Stomach (tissue), 9 donors: ENCODE measurements around the gene PSEN1. TPM values are rescaled to one million over a fixed set of nuclear protein-coding genes. Genes with fewer than 3 reads are reported as not detected.
A peak's percentile ranks its signal among the peaks of the same experiment; 100 is the strongest.

Experiments used
- DNase-seq, 2 donors: peaks; one replicate each; pipeline versions ENCODE4 v3.0.0 to v3.0.0-alpha.2; 2013 to 2019
- H3K27ac ChIP-seq, 5 donors: fragments of 200-600 bp in 4 of 5; sonication (generic) in 4 of 5; one replicate each; pipeline ENCODE4 v1.5.1; 2013 to 2019; ENCODE audit warnings: mild to moderate bottlenecking in 1 of 5, moderate library complexity in 1 of 5
- H3K27me3 ChIP-seq, 3 donors: fragments of 200-600 bp; sonication (generic); one replicate each; pipeline ENCODE4 v1.5.1; 2017 to 2019; ENCODE audit warnings: mixed run types in 1 of 3
- H3K36me3 ChIP-seq, 4 donors: fragments of 200-600 bp; sonication (generic); 1 replicate in 3 of 4; 2 replicates in 1 of 4; pipeline ENCODE4 v1.5.1; 2016 to 2019
- H3K4me1 ChIP-seq, 4 donors: fragments of 200-600 bp; sonication (generic); one replicate each; pipeline ENCODE4 v1.5.1; 2016 to 2019
- H3K4me3 ChIP-seq, 4 donors: fragments of 200-600 bp; sonication (generic) in 3 of 4; one replicate each; pipeline ENCODE4 v1.5.1; 2016 to 2019; ENCODE audit warnings: mild to moderate bottlenecking in 1 of 4
- H3K9me3 ChIP-seq, 4 donors: fragments of 200-600 bp; sonication (generic); one replicate each; pipeline ENCODE4 v1.5.1; 2016 to 2019
- EP300 ChIP-seq: sonication (generic); formaldehyde crosslinking; IDR thresholded peaks from one replicate; pipeline ENCODE4 v1.6.1; 2017; ENCODE audit warnings: antibody characterized with exemption
- POLR2A ChIP-seq, 4 donors: fragments of 450-650 bp; IDR thresholded peaks; one replicate each; pipeline ENCODE4 v1.6.1; 2016; ENCODE audit warnings: antibody characterized with exemption in 4 of 4, control low read depth in 2 of 4, mild to moderate bottlenecking in 1 of 4, moderate library complexity in 1 of 4
- POLR2AphosphoS5 ChIP-seq, 3 donors: sonication (generic); formaldehyde crosslinking; IDR thresholded peaks; one replicate each; pipeline ENCODE4 v1.6.1; 2016; ENCODE audit warnings: antibody characterized with exemption in 3 of 3
- WGBS, 5 donors: extraction: QIAGEN DNeasy Blood & Tissue Kit in 3 of 5; methylation state at CpG; one replicate each; pipeline versions ENCODE4 v1.1.5 to v1.1.7; 2013 to 2018; 5-methylcytosine and 5-hydroxymethylcytosine counted together
- intact Hi-C: fragments of 100-400 bp; cut with DNase I; formaldehyde crosslinking; loops from one replicate; pipeline ENCODE4 v1.15.1; 2023; ENCODE audit warnings: low total_unique reads
- polyA plus RNA-seq, 3 donors: library from polyadenylated mRNA; stranded (reverse); fragments of 200-250 nt; gene quantifications; one replicate each; pipeline ENCODE4 v1.2.3, GENCODE V29; 2013
- total RNA-seq, 5 donors: library from RNA; depleted of rRNA; stranded (reverse); fragments of >200 nt; gene quantifications; one replicate each; pipeline versions ENCODE4 v1.1.0 to v1.2.3, GENCODE V29; 2014 to 2016
- TF ChIP-seq, protein P1 (sequence below), 7 experiments: fragments of 450-650 bp in 4 of 7; fragments of 200-600 bp in 3 of 7; sonication (generic) in 3 of 7; IDR thresholded peaks; one replicate each; pipeline ENCODE4 v1.5.1; 2016 to 2019; ENCODE audit warnings: antibody characterized with exemption in 7 of 7, control low read depth in 2 of 7, mild to moderate bottlenecking in 1 of 7
- donor health status: healthy with polysubstance abuse.
- donor health status: Bipolar disorder and iron deficiency.
- donor health status: healthy.

The PSEN1 gene
- total and polyA plus RNA-seq, 8 donors = 5.8 to 89.8 (median 18.7) TPM

GRCh38 chr14:73242357-73242901, 106.1 kb downstream of the PSEN1 start:
- H3K36me3 ChIP-seq = peaks cover 0 to 7% (median 3%) of the 10 kb centered on the region in 4 donors
- DNase-seq = no peak
- no peak for TF ChIP-seq POLR2AphosphoS5 (IDR thresholded peaks at IDR 0.05)
- H3K4me3 ChIP-seq = peak overlapping the region in 2 of 4 donors; percentile 5 to 22
- H3K27ac ChIP-seq = peak overlapping the region in 4 of 5 donors; percentile 19 to 71 (median 44)
- 60 to 74% (median 71%) methylated on average over 6 of the region's 6 CpGs for WGBS, 5 donors
- no peaks in the 10 kb centered on the region for H3K9me3 ChIP-seq
- peaks cover 38 to 80% (median 62%) of the 10 kb centered on the region in 4 donors for H3K4me1 ChIP-seq
- intact Hi-C loops = no loop called here
- peaks cover 0 to 50% (median 28%) of the 10 kb centered on the region in 3 donors for H3K27me3 ChIP-seq

DNA sequence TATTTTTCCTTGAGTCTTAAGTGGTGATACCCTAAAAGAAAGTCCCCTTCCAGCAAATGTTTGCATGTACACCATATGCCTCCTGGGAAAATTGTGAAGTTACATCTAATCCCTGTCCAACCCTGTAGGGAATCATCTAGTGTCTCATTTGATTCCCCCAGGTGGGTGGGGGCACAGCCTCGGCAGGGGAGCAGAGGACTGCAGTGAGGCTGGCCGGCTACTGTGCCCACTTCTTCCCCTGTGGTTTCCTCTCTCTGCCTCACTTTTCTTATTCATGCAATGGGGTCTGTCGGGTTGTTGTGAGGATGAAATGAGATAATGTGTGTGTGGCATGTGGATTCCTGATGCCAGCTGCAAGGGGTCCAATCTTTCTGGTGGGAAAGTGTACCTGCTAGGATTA, 107.0 kb downstream of the PSEN1 start:
- Histone ChIP-seq H3K4me3 (no peak overlapping the region), H3K9me3 (no peaks in the 10 kb centered on the region), H3K36me3 (peaks cover 0 to 7% (median 3%) of the 10 kb centered on the region in 4 donors), H3K4me1 (peaks cover 29 to 71% (median 53%) of the 10 kb centered on the region in 4 donors), H3K27me3 (peaks cover 0 to 40% (median 19%) of the 10 kb centered on the region in 3 donors), H3K27ac (peak overlapping the region in 1 of 5 donors; percentile 71)
- WGBS, 5 donors = 72 to 86% (median 81%) methylated on average over 3 of the region's 3 CpGs
- intact Hi-C loops = no loop called here
- no peak for DNase-seq
- no peak for TF ChIP-seq POLR2AphosphoS5 (IDR thresholded peaks at IDR 0.05)
- TF ChIP-seq POLR2A (IDR thresholded peaks at IDR 0.05) = no peak
- no peak for TF ChIP-seq EP300
- TF ChIP-seq, protein P1, sequence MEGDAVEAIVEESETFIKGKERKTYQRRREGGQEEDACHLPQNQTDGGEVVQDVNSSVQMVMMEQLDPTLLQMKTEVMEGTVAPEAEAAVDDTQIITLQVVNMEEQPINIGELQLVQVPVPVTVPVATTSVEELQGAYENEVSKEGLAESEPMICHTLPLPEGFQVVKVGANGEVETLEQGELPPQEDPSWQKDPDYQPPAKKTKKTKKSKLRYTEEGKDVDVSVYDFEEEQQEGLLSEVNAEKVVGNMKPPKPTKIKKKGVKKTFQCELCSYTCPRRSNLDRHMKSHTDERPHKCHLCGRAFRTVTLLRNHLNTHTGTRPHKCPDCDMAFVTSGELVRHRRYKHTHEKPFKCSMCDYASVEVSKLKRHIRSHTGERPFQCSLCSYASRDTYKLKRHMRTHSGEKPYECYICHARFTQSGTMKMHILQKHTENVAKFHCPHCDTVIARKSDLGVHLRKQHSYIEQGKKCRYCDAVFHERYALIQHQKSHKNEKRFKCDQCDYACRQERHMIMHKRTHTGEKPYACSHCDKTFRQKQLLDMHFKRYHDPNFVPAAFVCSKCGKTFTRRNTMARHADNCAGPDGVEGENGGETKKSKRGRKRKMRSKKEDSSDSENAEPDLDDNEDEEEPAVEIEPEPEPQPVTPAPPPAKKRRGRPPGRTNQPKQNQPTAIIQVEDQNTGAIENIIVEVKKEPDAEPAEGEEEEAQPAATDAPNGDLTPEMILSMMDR (IDR thresholded peaks at IDR 0.05) = no peak

DNA sequence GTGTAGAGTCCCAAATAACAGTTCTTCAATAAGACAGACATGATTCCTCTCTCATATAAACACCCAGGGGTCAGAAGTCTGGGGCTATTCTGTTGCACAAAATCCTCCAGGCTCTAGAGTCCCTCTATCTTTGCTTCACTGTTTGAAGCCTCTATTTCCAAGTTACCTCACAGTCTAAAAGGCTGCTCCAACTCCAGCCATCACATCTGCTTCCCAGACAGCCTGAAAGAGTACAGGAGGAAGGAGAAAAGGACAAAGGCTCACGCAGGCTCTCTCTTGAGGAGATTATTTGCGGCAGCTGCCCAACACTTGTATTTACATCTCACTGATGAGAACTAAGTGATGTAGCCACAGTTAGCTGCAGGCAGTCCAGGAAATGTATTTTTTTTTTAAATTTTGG, 107.4 kb downstream of the PSEN1 start:
- Histone ChIP-seq H3K36me3 (peaks cover 0 to 7% (median 3%) of the 10 kb centered on the region in 4 donors), H3K4me1 (peaks cover 25 to 66% (median 49%) of the 10 kb centered on the region in 4 donors), H3K9me3 (no peaks in the 10 kb centered on the region), H3K27me3 (peaks cover 0 to 36% (median 16%) of the 10 kb centered on the region in 3 donors), H3K4me3 (no peak overlapping the region), H3K27ac (no peak overlapping the region)
- no peak for TF ChIP-seq EP300
- TF ChIP-seq, protein P1 (IDR thresholded peaks at IDR 0.05) = no peak
- no peak for TF ChIP-seq POLR2A (IDR thresholded peaks at IDR 0.05)
- no peak for TF ChIP-seq POLR2AphosphoS5 (IDR thresholded peaks at IDR 0.05)
- intact Hi-C loops = no loop called here
- no peak for DNase-seq
- WGBS, 5 donors = 93 to 100% (median 97%) methylated on average over 2 of the region's 2 CpGs

GRCh38 chr14:73244541-73245290, 108.4 kb downstream of the PSEN1 start:
- TF ChIP-seq POLR2A (IDR thresholded peaks at IDR 0.05) = no peak
- TF ChIP-seq POLR2AphosphoS5 (IDR thresholded peaks at IDR 0.05) = no peak
- TF ChIP-seq, protein P1 (IDR thresholded peaks at IDR 0.05) = no peak
- TF ChIP-seq EP300 = no peak
- intact Hi-C loops = no loop called here
- H3K36me3 ChIP-seq = peaks cover 0 to 7% (median 3%) of the 10 kb centered on the region in 4 donors
- no peak overlapping the region for H3K27ac ChIP-seq
- 72 to 88% (median 84%) methylated on average over 7 to 14 of the region's 14 CpGs for WGBS, 5 donors
- DNase-seq = no peak
- no peaks in the 10 kb centered on the region for H3K9me3 ChIP-seq
- no peak overlapping the region for H3K4me3 ChIP-seq
- peaks cover 15 to 57% (median 40%) of the 10 kb centered on the region in 4 donors for H3K4me1 ChIP-seq
- peaks cover 0 to 27% (median 11%) of the 10 kb centered on the region in 3 donors for H3K27me3 ChIP-seq
